GM19351 (cell line): Measurements from ENCODE around the gene TSG101.

Experiments
- ATAC-seq: cut with Tn5 transposase; IDR thresholded peaks from one replicate; pipeline ENCODE4 v1.9.1; 2021; ENCODE audit warnings: mild to moderate bottlenecking, moderate library complexity; ENCODE audit not compliant: unreplicated experiment

The TSG101 gene

DNA sequence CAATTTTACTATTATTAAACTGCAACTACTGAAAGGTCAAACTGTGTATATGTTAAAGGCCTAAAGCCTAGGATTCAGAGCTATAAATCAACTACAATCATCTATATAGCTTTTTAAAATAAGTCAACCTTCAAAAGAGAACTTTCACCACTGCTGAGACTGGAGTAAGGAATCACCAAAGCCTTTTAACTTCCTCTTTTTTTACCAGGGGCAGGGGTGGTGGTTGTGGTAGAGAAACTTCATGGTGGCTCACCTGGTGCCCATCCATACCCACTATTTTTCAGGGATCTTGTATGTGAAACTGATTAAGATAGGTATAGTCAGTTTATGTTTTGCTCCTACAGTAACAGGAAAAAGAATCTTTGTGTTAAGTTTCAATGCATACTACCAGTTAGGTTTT lies 31.5 kb downstream of the TSG101 start:
- ATAC-seq, result no peak

DNA sequence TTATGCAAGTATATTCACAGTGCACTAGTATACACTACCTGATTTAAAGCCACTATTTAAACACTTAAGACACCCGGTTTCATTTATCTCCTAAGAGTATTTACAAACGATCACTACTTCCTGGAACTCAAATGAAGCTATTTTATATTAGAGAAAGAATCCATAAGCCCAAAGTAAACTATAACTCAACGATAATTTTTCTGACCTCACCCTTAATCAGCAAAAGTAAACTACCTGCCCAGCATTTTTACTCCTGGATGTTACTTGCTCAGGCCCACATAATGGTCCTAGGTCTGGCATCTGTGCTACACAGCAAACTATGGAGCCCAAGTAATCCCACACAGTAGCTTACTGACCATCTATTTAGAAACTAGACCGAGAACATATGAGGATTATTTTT lies 33.4 kb downstream of the TSG101 start:
- ATAC-seq, result no peak

DNA sequence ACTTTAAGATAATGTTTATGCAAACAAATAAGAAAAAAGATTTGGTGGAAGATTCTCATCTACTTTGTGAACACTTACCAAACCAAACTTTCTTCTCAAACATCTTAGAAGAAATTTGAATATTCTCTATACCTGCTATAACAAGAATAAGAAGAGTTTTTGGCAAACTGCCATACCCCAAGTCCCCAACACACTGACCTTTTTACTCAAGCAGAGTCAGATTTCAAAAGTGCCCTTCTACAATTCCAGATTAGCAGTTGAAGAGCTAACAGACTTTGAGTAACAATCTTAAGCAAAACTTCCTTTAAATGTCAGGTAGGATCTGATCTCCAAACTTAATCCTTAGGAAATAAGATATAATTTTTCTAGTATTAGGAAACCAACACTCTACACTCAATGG lies 33.9 kb downstream of the TSG101 start:
- no peak for ATAC-seq

DNA sequence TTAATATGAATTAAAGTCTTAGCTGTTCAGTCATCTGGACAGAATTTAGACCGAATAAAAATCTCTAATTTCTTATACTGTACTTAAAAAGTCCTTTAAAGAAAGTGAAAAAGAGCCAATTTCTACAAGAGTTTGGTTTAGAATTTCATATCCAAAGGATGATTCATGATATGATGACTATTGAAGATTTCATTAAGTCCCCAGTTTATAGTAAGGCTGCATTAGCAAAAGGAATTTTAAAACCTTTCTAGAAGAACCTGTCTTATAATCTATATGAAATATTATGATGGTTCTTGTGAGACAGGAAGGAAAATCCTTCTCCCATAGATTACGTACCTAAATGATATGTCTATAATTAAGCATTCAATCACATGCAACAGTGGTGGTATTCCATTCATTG lies 34.8 kb downstream of the TSG101 start:
- no peak for ATAC-seq

DNA sequence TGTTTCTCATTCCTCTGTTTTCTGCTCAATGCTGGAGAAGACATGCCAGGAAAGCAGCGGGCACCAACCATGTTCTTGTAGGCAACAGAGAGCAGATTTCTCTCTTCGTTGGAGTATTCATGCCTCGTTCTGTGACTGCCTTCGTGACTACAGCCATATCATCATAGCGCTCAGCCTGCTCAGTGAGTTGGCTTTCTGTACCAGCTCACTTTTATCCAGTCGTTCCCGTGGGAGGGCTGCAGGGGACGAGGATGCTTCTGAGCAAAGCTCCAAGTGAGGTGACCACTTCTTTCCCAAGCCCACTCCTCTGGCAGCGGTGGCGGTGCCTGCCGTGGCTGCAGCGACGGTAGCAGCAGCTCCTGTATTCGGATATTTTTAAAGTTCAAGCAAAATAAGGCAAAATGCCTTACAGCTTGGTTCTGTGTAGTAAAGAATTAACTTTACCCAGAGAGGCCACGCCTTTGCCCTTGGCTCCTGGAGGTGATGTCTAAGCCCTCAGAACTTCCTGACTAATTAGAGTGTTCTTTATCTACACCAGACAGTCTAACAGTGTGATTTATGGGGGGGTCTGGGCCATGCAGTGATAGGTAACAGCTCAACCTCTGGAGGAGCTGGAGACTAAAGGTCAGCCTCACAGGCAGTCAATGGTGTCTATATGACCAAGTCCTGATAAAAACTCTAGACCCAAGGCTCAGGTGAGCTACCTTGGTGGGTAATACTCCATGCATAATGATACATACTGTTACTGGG lies 35.8 kb downstream of the TSG101 start:
- no peak for ATAC-seq

DNA sequence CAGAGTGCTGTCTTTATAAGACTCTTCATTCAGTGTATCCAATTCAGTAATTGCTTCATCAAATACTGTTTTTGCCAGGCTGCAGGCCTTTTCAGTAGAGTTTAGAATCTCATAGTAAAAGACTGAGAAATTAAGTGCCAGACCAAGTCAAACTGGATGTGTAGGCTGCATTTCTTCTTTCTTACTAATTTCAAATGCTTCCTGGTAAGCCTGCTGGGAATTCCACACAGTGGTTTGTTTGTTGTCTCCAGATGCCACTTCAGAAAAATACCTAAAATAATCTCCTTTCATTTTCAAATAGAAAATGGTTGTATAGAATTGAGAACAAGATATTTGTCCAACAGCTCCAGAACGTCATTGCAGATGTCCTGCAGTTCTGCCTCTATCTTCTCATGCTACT lies 36.4 kb downstream of the TSG101 start:
- ATAC-seq, result no peak

DNA sequence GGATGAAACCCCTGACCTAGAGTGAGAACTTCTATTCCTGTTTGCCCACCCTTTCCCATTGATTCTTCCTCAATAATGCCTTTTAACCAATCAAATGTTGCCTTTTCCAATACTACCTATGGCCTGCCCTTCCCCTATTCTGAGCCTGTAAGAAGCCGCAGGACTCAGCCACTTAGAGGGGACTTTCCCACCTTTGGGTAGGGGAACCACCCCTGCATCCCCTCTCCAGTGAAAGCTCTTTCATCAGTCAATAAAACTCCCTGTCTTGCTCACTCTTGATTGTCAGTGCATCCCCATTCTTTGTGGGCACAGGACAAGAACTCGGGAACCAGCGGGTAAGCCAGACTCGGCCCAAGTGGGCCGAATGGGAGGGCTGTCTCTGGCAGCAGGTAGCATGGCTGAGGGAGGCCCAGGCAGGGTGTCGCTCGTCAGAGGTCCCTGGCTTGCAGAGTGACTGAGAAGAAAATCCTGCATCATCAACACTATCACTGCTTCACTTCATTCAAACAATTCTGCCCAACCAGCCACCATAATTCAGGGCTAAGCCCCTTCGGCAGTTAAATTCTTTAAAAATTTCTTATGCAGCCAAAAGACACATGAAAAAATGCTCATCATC lies 40.7 kb downstream of the TSG101 start:
- peak; percentile 51 for ATAC-seq

DNA sequence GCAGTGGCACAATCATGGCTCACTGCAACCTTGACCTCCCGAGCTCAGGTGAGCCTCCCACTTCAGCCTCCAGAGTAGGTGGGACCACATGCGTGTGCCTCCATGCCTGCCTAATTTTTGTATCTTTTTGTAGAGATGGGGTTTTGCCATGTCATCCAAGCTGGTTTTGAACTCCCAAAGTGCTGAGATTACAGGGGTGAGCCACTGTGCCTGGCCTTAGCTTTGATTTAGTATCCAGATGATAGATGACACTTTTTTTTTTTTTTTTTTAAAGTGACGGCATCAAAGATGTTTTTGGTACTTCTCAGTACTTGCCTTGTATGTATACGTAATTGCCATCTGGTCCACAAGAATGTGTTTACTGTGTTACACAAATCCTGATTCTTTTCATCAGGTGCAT lies 47.7 kb downstream of the TSG101 start:
- no peak for ATAC-seq

DNA sequence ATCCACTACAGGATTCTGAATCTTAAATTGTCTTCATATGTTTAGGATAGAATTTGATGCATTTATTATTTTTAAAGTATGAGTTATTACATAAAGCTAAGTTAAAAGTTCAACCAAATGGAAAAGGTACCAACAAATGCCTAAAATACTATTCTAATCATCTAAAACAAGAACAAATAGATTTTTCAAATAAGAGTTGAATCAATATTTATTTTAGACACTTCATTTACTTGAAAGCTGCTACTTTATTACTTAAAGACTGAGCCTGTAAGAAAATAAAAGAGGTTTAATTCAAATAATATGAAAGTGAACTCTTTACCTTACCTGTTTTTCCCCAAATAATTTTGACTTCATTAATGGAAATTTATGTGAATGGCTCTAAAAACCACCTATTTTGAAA lies 54.2 kb downstream of the TSG101 start:
- no peak for ATAC-seq

DNA sequence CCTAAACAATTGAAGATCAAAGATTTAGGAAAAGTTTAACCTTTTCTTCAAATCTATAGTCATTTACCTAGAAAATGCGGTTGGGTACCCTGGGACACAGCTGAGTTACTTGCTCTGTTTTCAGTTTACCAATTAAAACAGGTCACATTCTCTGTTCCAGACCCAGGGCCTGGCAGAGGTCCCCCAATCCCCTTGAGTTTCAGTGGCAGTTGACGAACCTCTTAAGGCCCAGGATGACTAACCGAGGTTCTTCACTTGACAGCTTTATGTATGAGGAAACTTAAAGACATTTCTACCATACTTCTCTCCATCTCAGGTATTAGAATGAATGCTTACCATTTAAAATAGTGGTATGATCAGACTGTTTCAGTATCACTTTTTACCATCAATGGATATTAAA lies 54.7 kb downstream of the TSG101 start:
- ATAC-seq, result peak; percentile 61

DNA sequence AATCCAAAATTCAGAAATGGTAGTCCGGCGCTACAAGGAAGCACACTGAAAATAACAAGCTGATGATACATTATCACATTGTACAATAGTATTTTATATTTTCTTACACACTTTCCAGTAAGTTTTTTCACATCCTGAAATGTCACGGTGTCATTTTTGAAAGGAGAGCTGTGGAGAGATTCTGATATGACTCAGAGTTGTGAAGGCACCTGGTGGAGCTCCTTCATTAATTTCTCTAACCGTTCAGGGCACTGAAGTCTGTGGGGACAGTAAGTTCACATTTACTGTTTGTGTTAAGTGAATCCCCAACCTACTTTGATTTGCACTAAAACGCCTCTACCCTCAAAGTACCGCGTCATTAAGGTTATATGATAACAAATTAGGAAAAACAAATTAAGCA lies 57.8 kb downstream of the TSG101 start:
- peak; percentile 66 for ATAC-seq

DNA sequence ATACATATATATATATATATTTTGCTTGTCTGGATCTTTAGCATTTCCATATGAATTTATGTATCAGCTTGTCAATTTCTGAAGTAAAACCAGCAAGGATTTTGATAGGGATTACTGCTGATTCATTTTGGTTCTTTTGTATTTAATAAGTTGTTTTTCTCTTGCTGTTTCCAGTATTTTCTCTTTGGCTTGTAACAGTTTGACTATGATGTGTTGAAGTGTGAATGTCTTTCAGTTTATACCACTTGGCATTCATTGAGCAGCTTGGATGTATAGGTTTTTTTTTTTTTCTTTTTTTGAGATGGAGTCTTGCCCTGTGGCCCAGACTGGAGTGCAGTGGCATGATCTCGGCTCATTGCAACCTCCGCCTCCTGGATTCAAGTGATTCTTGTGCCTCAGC lies 58.7 kb downstream of the TSG101 start:
- no peak for ATAC-seq

DNA sequence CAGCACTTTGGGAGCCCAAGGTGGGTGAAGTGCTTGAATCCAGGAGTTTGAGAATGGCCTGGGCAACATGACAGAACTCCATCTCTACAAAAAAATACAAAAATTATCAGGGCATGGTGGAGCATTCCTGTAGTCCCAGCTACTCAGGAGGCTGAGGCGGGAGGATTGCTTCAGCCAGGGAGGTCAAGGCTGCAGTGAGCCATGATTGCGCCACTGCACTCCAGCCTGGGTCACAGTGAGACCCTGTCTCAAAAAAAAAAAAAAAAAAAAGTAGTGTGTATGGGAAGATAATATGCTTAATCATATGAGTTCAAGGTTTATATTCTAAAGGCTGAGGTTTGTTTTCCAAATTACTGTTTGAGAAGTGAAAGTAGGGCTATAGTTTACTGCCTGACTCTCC lies 60.3 kb downstream of the TSG101 start:
- ATAC-seq, result no peak

DNA sequence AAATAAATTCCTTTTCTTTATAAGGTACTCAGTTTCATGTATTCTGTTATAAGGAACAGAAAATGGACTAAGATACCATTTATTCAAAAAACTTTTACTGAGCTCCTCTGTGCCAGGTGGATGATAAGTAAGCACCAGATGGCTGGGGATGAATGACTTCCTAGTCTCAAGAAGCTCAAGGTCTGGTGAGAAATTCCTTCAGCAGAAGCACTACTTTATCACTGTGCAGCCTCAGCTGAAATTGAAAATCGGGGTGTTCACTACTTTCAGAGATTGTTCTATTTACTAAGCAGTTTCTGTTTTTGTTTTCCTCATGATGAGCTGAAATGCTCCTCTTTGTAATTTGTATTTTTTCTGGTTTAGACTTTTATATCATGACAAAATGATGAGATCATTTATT lies 63.3 kb downstream of the TSG101 start:
- ATAC-seq, result no peak

DNA sequence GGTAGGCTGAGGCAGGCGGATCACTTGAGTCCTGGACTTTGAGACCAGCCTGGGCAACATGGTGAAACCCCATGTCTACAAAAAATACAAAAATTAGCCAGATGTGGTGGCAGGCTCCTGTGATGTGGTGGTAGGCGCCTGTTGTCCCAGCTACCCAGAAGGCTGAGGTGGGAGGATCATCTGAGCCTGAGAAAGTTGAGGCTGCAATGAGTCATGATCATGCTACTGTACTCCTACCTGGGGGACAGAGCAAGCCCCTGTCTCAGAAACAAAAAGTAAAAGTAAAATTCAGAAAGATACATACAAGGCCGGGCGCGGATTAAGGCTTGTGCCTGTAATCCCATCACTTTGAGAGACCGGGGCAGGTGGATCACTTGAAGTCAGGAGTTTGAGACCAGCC lies 64.8 kb downstream of the TSG101 start:
- ATAC-seq, result no peak

DNA sequence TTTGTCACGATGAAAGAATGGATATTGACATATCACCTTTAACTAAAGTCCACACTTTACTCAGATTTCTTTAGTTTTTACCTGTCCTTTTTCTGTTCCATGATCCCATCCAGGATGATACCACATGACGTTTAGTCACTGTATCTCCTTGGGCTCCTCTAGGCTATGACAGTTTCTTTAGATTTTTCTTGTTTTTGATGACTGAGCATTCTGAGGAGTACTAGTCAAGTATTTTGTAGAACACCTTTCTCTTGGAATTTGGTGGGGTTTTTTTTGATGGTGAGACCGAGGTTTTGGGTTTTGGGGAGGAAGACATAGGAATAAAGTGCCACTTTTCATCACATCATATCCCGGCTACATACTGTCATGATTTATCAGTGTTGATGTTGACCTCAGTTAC lies 67.1 kb downstream of the TSG101 start:
- no peak for ATAC-seq

DNA sequence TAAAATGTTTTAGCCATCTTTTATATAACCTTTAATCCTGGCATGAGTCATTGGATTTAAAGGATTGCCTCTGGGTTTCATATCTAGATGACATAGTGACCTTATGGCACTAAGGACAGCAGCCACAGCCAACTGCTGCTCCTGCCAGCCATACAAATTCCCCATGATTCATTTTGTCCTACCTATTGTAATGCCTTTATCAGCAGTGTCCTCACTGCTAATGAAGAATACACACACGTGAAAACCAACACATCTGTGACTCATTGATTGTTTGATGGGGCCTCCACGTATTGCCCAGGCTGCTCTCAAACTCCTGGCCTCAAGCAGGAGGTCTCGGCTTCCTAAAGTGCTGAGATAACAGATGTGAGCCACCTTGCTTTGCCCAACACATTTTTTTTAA lies 69.3 kb downstream of the TSG101 start:
- no peak for ATAC-seq

DNA sequence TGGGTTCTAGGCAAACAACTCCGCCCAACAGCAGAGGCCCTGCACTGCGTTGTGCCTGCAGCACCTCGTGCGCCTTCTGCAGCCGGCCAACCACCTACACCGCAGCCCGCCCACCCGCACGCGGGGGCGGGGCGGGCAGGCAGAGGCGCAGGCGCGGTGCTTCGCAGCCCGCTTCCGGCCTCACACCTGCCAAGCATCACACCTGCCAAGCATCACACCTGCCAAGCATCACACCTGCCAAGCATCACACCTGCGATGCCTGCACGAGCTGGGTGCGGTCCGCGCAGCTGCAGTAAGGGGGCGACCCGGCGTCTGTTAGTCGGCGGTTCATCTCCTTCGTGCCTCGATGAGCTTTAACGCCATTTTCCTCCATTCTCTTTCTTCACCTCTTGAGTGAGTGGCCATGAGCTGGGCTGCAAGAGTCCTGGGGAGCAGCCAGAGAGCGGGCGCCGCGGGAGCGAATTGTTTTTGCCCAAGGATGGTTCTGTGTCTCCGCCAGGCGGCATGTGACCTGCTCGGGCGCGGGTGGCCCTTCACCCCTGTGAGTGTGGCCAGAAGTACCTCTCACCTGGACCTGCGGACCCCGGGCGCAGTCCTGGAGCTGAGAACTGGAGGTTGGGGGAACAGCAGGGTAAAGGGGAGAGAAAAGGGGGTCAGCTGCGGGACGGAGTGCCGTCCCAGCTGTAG lies 70.9 kb downstream of the TSG101 start, which contains the start of gene LDHAL6A:
Gene LDHAL6A (plus strand): TSS at position 171 of the 687 bp plus-strand sequence. CDS start 825 bp downstream, outside the sequence.
- ATAC-seq, result no peak

DNA sequence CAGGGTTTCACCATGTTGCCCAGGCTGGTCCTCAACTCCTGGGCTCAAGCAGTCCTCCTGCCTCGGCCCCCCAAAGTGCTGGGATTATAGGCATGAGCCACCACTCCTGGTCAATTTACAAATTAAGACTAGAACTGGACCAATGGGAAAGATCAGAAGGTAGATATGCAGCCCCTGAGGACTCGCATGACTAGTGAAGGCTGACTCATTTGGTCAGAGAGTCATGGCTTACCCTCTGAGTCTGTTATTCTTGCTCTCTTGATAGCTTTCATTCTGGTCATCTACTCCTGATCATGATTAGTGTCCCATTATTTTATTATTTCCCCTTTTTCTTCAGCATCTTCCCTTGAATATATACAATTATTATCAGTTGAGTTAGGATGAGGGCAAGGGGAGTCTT lies 73.8 kb downstream of the TSG101 start:
- no peak for ATAC-seq

DNA sequence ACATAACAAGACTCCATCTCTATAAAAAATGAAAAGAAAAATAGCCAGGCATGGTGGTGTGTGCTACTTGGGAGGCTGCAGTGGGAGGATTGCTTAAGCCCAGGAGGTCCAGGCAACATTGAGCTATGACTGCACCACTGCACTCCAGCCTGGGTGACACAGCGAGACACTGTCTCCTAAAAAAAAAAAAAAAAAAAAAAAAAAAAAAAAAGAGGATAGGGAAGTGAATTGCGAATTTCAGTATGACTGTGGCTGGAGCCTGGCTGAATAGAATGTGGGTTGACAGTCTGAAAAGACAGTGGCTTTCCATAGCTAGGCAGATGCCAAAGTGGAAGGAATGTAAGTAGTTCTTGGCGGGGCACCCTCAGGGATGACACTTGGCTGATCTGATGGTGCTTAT lies 77.5 kb downstream of the TSG101 start:
- no peak for ATAC-seq

DNA sequence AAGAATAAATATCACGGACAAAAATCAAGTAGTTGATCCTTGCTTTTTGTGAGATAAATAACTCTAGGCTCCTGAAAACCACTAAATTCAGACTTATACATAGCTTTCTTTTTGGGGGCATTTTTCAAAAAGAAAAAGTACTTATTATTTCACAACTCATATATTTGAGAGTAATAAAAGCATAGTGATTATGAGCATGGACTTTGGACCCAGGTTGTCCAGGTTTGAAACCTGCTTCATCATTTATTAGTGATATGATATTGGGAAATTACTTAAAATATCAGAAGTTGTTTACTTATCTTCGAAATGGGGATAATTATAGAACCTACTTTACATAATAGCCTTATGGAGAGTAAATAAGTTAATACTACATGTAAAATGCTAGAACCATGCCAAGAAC lies 88.1 kb downstream of the TSG101 start:
- no peak for ATAC-seq
